ENCODE results near the gene AAGAB.
A peak's percentile ranks its signal among the peaks of the same experiment; 100 is the strongest.

AAGAB gene

GRCh38 chr15:67180514-67181191 is 73.8 kb downstream of the AAGAB start (continued):
- TF ChIP-seq, protein P1, sequence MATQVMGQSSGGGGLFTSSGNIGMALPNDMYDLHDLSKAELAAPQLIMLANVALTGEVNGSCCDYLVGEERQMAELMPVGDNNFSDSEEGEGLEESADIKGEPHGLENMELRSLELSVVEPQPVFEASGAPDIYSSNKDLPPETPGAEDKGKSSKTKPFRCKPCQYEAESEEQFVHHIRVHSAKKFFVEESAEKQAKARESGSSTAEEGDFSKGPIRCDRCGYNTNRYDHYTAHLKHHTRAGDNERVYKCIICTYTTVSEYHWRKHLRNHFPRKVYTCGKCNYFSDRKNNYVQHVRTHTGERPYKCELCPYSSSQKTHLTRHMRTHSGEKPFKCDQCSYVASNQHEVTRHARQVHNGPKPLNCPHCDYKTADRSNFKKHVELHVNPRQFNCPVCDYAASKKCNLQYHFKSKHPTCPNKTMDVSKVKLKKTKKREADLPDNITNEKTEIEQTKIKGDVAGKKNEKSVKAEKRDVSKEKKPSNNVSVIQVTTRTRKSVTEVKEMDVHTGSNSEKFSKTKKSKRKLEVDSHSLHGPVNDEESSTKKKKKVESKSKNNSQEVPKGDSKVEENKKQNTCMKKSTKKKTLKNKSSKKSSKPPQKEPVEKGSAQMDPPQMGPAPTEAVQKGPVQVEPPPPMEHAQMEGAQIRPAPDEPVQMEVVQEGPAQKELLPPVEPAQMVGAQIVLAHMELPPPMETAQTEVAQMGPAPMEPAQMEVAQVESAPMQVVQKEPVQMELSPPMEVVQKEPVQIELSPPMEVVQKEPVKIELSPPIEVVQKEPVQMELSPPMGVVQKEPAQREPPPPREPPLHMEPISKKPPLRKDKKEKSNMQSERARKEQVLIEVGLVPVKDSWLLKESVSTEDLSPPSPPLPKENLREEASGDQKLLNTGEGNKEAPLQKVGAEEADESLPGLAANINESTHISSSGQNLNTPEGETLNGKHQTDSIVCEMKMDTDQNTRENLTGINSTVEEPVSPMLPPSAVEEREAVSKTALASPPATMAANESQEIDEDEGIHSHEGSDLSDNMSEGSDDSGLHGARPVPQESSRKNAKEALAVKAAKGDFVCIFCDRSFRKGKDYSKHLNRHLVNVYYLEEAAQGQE (tag by site-specific recombination; IDR thresholded peaks at IDR 0.05) = peak; percentile 49; the same call in 1 of the 2 replicates
- TF ChIP-seq ZNF830 (tag by site-specific recombination; IDR thresholded peaks at IDR 0.05; ENCODE audit: low read depth) = no peak
- no peak for TF ChIP-seq ZBTB26 (tag by site-specific recombination; optimal IDR thresholded peaks at IDR 0.05)
- TF ChIP-seq ZNF664 (tag by site-specific recombination; IDR thresholded peaks at IDR 0.05) = peak; percentile 56; the same call in 1 of the 2 replicates
- TF ChIP-seq ZNF433 (tag by site-specific recombination; IDR thresholded peaks at IDR 0.05; ENCODE audit: low read depth) = peak; percentile 84
- TF ChIP-seq ZBTB1 (tag by site-specific recombination; IDR thresholded peaks at IDR 0.05) = no peak
- peak; percentile 88 for TF ChIP-seq ZNF19 (tag by site-specific recombination; IDR thresholded peaks at IDR 0.05; ENCODE audit: low read depth)
- no peak for TF ChIP-seq SP7 (tag by site-specific recombination; IDR thresholded peaks at IDR 0.05)
- TF ChIP-seq ZBTB7A (tag by site-specific recombination; IDR thresholded peaks at IDR 0.05; ENCODE audit: low read depth) = no peak
- no peak for TF ChIP-seq ZNF133 (tag by site-specific recombination; IDR thresholded peaks at IDR 0.05)
- TF ChIP-seq ZNF341 (tag by site-specific recombination; IDR thresholded peaks at IDR 0.05; ENCODE audit: low read depth) = no peak
- no peak for TF ChIP-seq ZNF398 (tag by site-specific recombination; IDR thresholded peaks at IDR 0.05)
- TF ChIP-seq ZNF645 (tag by site-specific recombination; IDR thresholded peaks at IDR 0.05) = no peak
- no peak for TF ChIP-seq ZNF416 (tag by site-specific recombination; IDR thresholded peaks at IDR 0.05)
- TF ChIP-seq ZNF658 (tag by site-specific recombination; IDR thresholded peaks at IDR 0.05) = no peak
- no peak for TF ChIP-seq GFI1B (tag by site-specific recombination; IDR thresholded peaks at IDR 0.05)
- TF ChIP-seq ZNF48 (tag by site-specific recombination; IDR thresholded peaks at IDR 0.05) = no peak
- peak; percentile 95 for TF ChIP-seq ZNF394 (tag by site-specific recombination; IDR thresholded peaks at IDR 0.05; ENCODE audit: borderline replicate concordance)
- TF ChIP-seq KLF1 (tag by site-specific recombination; IDR thresholded peaks at IDR 0.05) = no peak
- TF ChIP-seq ZNF214 (tag by site-specific recombination; IDR thresholded peaks at IDR 0.05; ENCODE audit: borderline replicate concordance) = no peak
- peak; percentile 66 for TF ChIP-seq ZNF558 (tag by site-specific recombination; IDR thresholded peaks at IDR 0.05)
- TF ChIP-seq ZNF223 (tag by site-specific recombination; IDR thresholded peaks at IDR 0.05) = peak; percentile 53; the same call in 1 of the 2 replicates
- no peak for TF ChIP-seq ZNF174 (tag by site-specific recombination; IDR thresholded peaks at IDR 0.05)
- TF ChIP-seq ZNF140 (tag by site-specific recombination; IDR thresholded peaks at IDR 0.05) = peak; percentile 85
- TF ChIP-seq ZNF354C (tag by site-specific recombination; IDR thresholded peaks at IDR 0.05; ENCODE audit: borderline replicate concordance, low read depth) = peak; percentile 60; the same call in 1 of the 2 replicates
- no peak for TF ChIP-seq ZNF274 (IDR thresholded peaks at IDR 0.05; ENCODE audit: low read length)
- no peak for TF ChIP-seq ZNF274 (tag by site-specific recombination; IDR thresholded peaks at IDR 0.05; ENCODE audit: borderline replicate concordance)
- TF ChIP-seq ZNF202 (tag by site-specific recombination; IDR thresholded peaks at IDR 0.05; ENCODE audit: borderline replicate concordance) = no peak
- no peak for TF ChIP-seq ZNF280C (tag by site-specific recombination; IDR thresholded peaks at IDR 0.05)
- no peak for TF ChIP-seq ZNF791 (tag by site-specific recombination; IDR thresholded peaks at IDR 0.05)
